Mesenchymal stem cell (in vitro differentiated cells and primary cell): ENCODE data around the gene ZNF488.
A peak's percentile ranks its signal among the peaks of the same experiment; 100 is the strongest.

Experiments
- DNase-seq: peaks from one replicate; pipeline ENCODE4 v3.0.0-alpha.2; 2013
- H2AFZ ChIP-seq: one replicate; pipeline ENCODE4 v1.6.1; 2013; ENCODE audit warnings: low read depth, mild to moderate bottlenecking, control low read depth, inconsistent platforms, low read length, moderate library complexity
- H2AK5ac ChIP-seq: 2 replicates; pipeline ENCODE4 v1.6.1; 2013; ENCODE audit warnings: low read length, moderate library complexity, mild to moderate bottlenecking, inconsistent platforms; ENCODE audit not compliant: severe bottlenecking
- H2BK120ac ChIP-seq: one replicate; pipeline ENCODE4 v1.6.1; 2013; ENCODE audit warnings: low read depth, mild to moderate bottlenecking, inconsistent platforms, low read length, moderate library complexity
- H2BK12ac ChIP-seq, 2 experiments: one replicate each; pipeline ENCODE4 v1.6.1; 2013; ENCODE audit warnings: inconsistent platforms in 2 of 2, low read length in 2 of 2, mild to moderate bottlenecking in 2 of 2, moderate library complexity in 2 of 2, control low read depth in 1 of 2
- H2BK15ac ChIP-seq: one replicate; pipeline ENCODE4 v1.6.1; 2013; ENCODE audit warnings: mild to moderate bottlenecking, low read depth, inconsistent platforms; ENCODE audit not compliant: poor library complexity, severe bottlenecking
- H2BK5ac ChIP-seq: 2 replicates; pipeline ENCODE4 v1.6.1; 2013; ENCODE audit warnings: low read depth, mild to moderate bottlenecking, low read length, control low read depth, inconsistent platforms; ENCODE audit not compliant: poor library complexity, severe bottlenecking
- H3K14ac ChIP-seq, 2 experiments: one replicate each; pipeline ENCODE4 v1.6.1; 2013; ENCODE audit warnings: inconsistent platforms in 2 of 2, low read length in 2 of 2, control low read depth in 1 of 2, mild to moderate bottlenecking in 1 of 2, moderate library complexity in 1 of 2
- H3K18ac ChIP-seq, 2 experiments: one replicate each; pipeline ENCODE4 v1.6.1; 2013; ENCODE audit warnings: inconsistent platforms in 2 of 2, low read length in 2 of 2, control low read depth in 1 of 2, low read depth in 1 of 2, mild to moderate bottlenecking in 1 of 2
- H3K23ac ChIP-seq, 2 experiments: one replicate each; pipeline ENCODE4 v1.6.1; 2013; ENCODE audit warnings: inconsistent platforms in 2 of 2, low read length in 2 of 2, mild to moderate bottlenecking in 2 of 2, moderate library complexity in 2 of 2, control low read depth in 1 of 2
- H3K27ac ChIP-seq: 2 replicates; pipeline ENCODE4 v1.5.1; 2013; ENCODE audit warnings: mild to moderate bottlenecking, moderate library complexity, low read length, control low read depth, inconsistent platforms; ENCODE audit not compliant: poor library complexity, severe bottlenecking
- H3K27me3 ChIP-seq, 2 experiments: 2 replicates each; pipeline versions ENCODE4 v1.6.1 to v1.7.0; 2013; ENCODE audit warnings: low read length in 2 of 2, mild to moderate bottlenecking in 2 of 2, moderate library complexity in 2 of 2, control low read depth in 1 of 2, inconsistent platforms in 1 of 2; ENCODE audit not compliant: control insufficient read depth in 1 of 2, insufficient read depth in 1 of 2
- H3K36me3 ChIP-seq, 2 experiments: 2 replicates each; pipeline versions ENCODE4 v1.6.1 to v1.7.0; 2013; ENCODE audit warnings: low read length in 2 of 2, control low read depth in 1 of 2, inconsistent platforms in 1 of 2, low read depth in 1 of 2, mild to moderate bottlenecking in 1 of 2; ENCODE audit not compliant: insufficient read depth in 2 of 2, control insufficient read depth in 1 of 2
- H3K4ac ChIP-seq, 2 experiments: one replicate each; pipeline ENCODE4 v1.6.1; 2013; ENCODE audit warnings: inconsistent platforms in 2 of 2, low read length in 2 of 2, mild to moderate bottlenecking in 2 of 2, moderate library complexity in 2 of 2, control low read depth in 1 of 2, low read depth in 1 of 2
- H3K4me1 ChIP-seq: 2 replicates; pipeline ENCODE4 v1.6.1; 2013; ENCODE audit warnings: low read depth, low read length, control low read depth; ENCODE audit not compliant: control insufficient read depth, insufficient read depth
- H3K4me2 ChIP-seq: 2 replicates; pipeline ENCODE4 v1.6.1; 2013; ENCODE audit warnings: low read length, mild to moderate bottlenecking, inconsistent platforms; ENCODE audit not compliant: poor library complexity, severe bottlenecking
- H3K4me3 ChIP-seq, 2 experiments: 2 replicates each; pipeline versions ENCODE4 v1.5.1 to v1.7.0; 2013; ENCODE audit warnings: low read length in 2 of 2, mild to moderate bottlenecking in 2 of 2, control low read depth in 1 of 2, low read depth in 1 of 2; ENCODE audit not compliant: insufficient read depth in 1 of 2
- H3K79me1 ChIP-seq: replicated peaks from 2 replicates; pipeline ENCODE4 v1.6.1; 2013; ENCODE audit warnings: mild to moderate bottlenecking, control low read depth, low read length, inconsistent platforms; ENCODE audit not compliant: poor library complexity, severe bottlenecking
- H3K9ac ChIP-seq: 2 replicates; pipeline ENCODE4 v1.7.0; 2013; ENCODE audit warnings: mild to moderate bottlenecking, low read length, moderate library complexity
- H3K9me3 ChIP-seq: 2 replicates; pipeline ENCODE4 v1.7.0; 2013; ENCODE audit warnings: mild to moderate bottlenecking, low read length; ENCODE audit not compliant: control insufficient read depth
- H4K8ac ChIP-seq: one replicate; pipeline ENCODE4 v1.6.1; 2013; ENCODE audit warnings: inconsistent platforms, mild to moderate bottlenecking, low read length, moderate library complexity
- H4K91ac ChIP-seq: one replicate; pipeline ENCODE4 v1.6.1; 2013; ENCODE audit warnings: mild to moderate bottlenecking, low read length, inconsistent platforms
- WGBS: methylation state at CpG from one replicate; pipeline ENCODE4 v1.1.7; 2013; ENCODE audit warnings: mixed read lengths; 5-methylcytosine and 5-hydroxymethylcytosine counted together

Gene ZNF488

DNA sequence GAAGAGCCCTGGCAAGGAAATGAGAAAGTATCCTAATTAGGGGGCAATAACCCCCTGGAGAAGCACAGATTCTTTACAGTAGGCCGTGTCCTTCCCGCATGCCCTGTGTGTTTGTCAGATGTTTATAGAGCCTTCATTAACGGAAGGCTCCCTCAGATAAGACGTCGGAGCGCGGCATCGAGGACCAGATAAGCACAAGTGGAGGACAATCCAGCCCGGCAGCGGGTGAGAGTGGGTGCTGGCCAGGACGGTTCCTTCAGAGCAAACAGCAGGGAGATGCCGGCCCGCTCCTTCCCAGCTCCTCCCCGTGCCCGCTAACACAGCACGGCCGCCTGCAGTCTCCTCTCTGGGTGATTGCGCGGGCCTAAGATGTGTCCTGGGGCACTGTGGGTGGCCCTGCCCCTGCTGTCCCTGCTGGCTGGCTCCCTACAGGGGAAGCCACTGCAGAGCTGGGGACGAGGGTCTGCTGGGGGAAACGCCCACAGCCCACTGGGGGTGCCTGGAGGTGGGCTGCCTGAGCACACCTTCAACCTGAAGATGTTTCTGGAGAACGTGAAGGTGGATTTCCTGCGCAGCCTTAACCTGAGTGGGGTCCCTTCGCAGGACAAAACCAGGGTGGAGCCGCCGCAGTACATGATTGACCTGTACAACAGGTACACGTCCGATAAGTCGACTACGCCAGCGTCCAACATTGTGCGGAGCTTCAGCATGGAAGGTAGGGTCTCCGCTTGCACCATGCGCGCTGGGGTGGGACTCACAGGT lies 61.6 kb downstream of the ZNF488 start, which contains the start of gene GDF2:
TSS of gene GDF2 (plus strand) at position 155 of the 762 bp plus-strand sequence. CDS start at position 370, 215 bp downstream.
- Histone ChIP-seq H3K27ac (no peak within 1 kb of the TSS), H3K27me3 (peaks cover 35 to 66% of the 10 kb centered on the region in 2 experiments), H2BK12ac (no peak within 1 kb of the TSS), H4K91ac (no peak within 1 kb of the TSS), H3K23ac (no peak within 1 kb of the TSS), H2AFZ (no peak within 1 kb of the TSS), H3K18ac (no peak within 1 kb of the TSS), H4K8ac (no peak within 1 kb of the TSS), H3K9me3 (no peaks in the 10 kb centered on the region), H3K4ac (no peak within 1 kb of the TSS), H2AK5ac (no peak within 1 kb of the TSS), H2BK120ac (no peak within 1 kb of the TSS), H3K14ac (no peak within 1 kb of the TSS), H2BK5ac (no peak within 1 kb of the TSS), H3K4me3 (peak within 1 kb of the TSS in 1 of 2 experiments; percentile 9), H2BK15ac (no peak within 1 kb of the TSS), H3K36me3 (no peaks in the 10 kb centered on the region), H3K9ac (no peak within 1 kb of the TSS), H3K4me2 (no peak within 1 kb of the TSS), H3K4me1 (no peaks in the 10 kb centered on the region), H3K79me1 (no peaks in the 10 kb centered on the region)
- no peak for DNase-seq
- 79% methylated on average over 35 of the region's 35 CpGs for WGBS

DNA sequence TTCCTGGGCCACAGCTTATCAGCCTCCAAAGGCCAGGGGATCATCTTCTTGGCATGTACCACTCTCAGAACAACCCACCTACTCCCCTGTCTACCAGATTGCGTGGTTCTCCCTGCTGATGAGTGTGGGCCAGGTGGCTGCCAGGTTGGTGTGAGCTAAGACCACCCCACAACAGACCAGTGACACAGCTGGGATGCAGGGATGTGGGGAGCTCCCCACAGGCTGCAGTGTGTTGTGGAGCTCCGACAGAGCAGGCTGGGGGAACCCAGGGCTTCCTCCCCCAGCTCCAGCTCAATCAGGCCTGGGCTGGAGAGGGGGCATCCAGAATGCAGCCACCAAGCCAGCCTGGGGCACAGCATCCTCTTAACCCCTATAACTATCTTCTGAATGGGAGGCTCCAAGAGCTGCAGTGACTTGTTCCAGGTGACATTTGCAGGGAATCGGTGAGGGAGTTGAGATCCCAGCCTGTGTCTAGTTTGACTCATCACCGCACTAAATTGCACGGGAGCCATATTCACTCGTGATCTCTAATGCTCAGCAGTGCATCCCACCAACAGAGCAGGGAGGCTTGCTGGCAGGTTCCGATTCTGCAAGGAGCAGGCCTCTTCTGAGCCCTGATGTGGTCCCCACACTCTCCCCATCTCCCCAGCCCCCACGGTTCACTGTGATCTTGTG lies 62.4 kb downstream of the ZNF488 start:
- H2AK5ac ChIP-seq, result no peak overlapping the region
- WGBS, result 69% methylated on average over 7 of the region's 8 CpGs
- H2BK120ac ChIP-seq, result no peak overlapping the region
- no peak overlapping the region for H3K27ac ChIP-seq
- H3K4me1 ChIP-seq, result no peaks in the 10 kb centered on the region
- no peak overlapping the region for H3K4me2 ChIP-seq
- H3K36me3 ChIP-seq, result no peaks in the 10 kb centered on the region
- H3K14ac ChIP-seq, result no peak overlapping the region
- H3K9ac ChIP-seq, result no peak overlapping the region
- no peak overlapping the region for H2BK12ac ChIP-seq
- H3K23ac ChIP-seq, result no peak overlapping the region
- H2BK5ac ChIP-seq, result no peak overlapping the region
- no peak overlapping the region for H4K8ac ChIP-seq
- no peak for DNase-seq
- H3K4ac ChIP-seq, result no peak overlapping the region
- no peaks in the 10 kb centered on the region for H3K79me1 ChIP-seq
- no peak overlapping the region for H2BK15ac ChIP-seq
- no peak overlapping the region for H3K4me3 ChIP-seq
- H4K91ac ChIP-seq, result no peak overlapping the region
- H3K27me3 ChIP-seq, result peaks cover 35 to 66% of the 10 kb centered on the region in 2 experiments
- no peak overlapping the region for H2AFZ ChIP-seq
- no peaks in the 10 kb centered on the region for H3K9me3 ChIP-seq
- no peak overlapping the region for H3K18ac ChIP-seq

DNA sequence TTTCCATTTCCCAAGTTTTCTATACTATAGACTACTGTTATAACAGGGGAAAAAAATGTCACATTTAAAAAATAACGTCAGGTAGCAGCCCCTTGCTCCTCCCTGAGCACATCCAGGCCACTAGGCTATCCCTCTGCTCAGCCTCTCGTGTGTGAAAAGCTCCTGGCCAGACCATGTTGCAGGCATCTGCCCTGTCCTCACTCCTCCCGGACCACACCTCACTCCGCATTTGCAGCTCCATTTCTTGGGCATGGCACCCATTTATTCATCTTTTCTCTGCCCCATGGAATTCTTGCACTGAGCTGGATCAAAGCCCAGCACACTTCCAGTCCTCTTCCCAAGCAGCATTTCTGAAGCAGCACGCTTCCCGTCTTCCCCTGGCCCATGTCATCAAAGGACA lies 63.3 kb downstream of the ZNF488 start:
- H2BK15ac ChIP-seq, result no peak overlapping the region
- no peaks in the 10 kb centered on the region for H3K79me1 ChIP-seq
- no peak overlapping the region for H2BK12ac ChIP-seq
- H3K9me3 ChIP-seq, result no peaks in the 10 kb centered on the region
- no peak overlapping the region for H3K4me2 ChIP-seq
- no peak overlapping the region for H3K4ac ChIP-seq
- H3K9ac ChIP-seq, result no peak overlapping the region
- H2AK5ac ChIP-seq, result no peak overlapping the region
- H3K4me1 ChIP-seq, result no peaks in the 10 kb centered on the region
- H3K4me3 ChIP-seq, result no peak overlapping the region
- no peak overlapping the region for H3K27ac ChIP-seq
- H2BK5ac ChIP-seq, result no peak overlapping the region
- no peaks in the 10 kb centered on the region for H3K36me3 ChIP-seq
- no peak overlapping the region for H3K23ac ChIP-seq
- no peak overlapping the region for H4K8ac ChIP-seq
- H3K18ac ChIP-seq, result no peak overlapping the region
- H3K14ac ChIP-seq, result no peak overlapping the region
- peaks cover 35 to 66% of the 10 kb centered on the region in 2 experiments for H3K27me3 ChIP-seq
- H4K91ac ChIP-seq, result no peak overlapping the region
- DNase-seq, result no peak
- no peak overlapping the region for H2BK120ac ChIP-seq
- 81% methylated on average over 6 of the region's 6 CpGs for WGBS
- no peak overlapping the region for H2AFZ ChIP-seq

DNA sequence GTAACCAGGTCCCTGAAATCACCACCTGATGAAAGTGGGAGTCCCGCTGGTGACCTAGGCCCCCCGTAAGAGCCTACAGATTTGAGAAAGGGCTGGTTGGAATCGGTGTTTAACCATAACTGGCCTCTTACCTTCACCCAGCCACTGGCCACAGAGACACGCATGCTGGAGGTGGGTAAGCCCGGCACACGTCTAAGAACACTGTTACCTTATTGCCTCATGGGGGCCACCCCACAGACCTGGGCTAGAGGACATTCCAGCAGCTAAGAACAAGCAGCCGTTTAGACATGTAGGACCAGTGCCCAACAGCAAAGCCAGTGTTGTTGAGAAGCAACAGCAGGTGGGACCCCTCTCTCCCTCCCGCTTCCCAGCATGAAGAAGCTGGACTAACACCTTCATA lies 64.3 kb downstream of the ZNF488 start:
- Histone ChIP-seq H3K9me3 (no peaks in the 10 kb centered on the region), H3K27ac (no peak overlapping the region), H3K79me1 (no peaks in the 10 kb centered on the region), H2AK5ac (no peak overlapping the region), H3K4ac (no peak overlapping the region), H3K4me2 (no peak overlapping the region), H3K18ac (no peak overlapping the region), H3K27me3 (peaks cover 35 to 58% of the 10 kb centered on the region in 2 experiments), H2BK5ac (no peak overlapping the region), H3K36me3 (no peaks in the 10 kb centered on the region), H2BK120ac (no peak overlapping the region), H3K23ac (no peak overlapping the region), H4K8ac (no peak overlapping the region), H3K4me1 (no peaks in the 10 kb centered on the region), H3K9ac (no peak overlapping the region), H4K91ac (no peak overlapping the region), H3K4me3 (no peak overlapping the region), H2BK15ac (no peak overlapping the region), H2AFZ (no peak overlapping the region), H3K14ac (no peak overlapping the region), H2BK12ac (no peak overlapping the region)
- 80% methylated on average over 8 of the region's 8 CpGs for WGBS
- no peak for DNase-seq
